Psoas muscle (tissue), 8 donors: ENCODE results near the gene CLASP1. TPM values are rescaled to one million over a fixed set of nuclear protein-coding genes. Genes with fewer than 3 reads are reported as not detected.
"Not testable (repeated sequence)": the region's sequence is repeated elsewhere in the genome, so short reads cannot be mapped to it uniquely, and the experiment has no call there.

ENCODE experiments used
- ATAC-seq, 4 donors: fragments of 200-7000 bp; cut with Tn5 transposase; one replicate each; pipeline ENCODE4 v1.9.1; 2020; ENCODE audit warnings: moderate library complexity in 3 of 4, mild to moderate bottlenecking in 2 of 4
- DNase-seq, 2 donors: peaks; one replicate each; pipeline ENCODE4 v3.0.0-alpha.2; 2020
- H3K27ac ChIP-seq: fragments of 200-600 bp; one replicate; pipeline ENCODE4 v1.8.0; 2022
- H3K27me3 ChIP-seq, 3 donors: fragments of 200-600 bp in 1 of 3; one replicate each; pipeline versions ENCODE4 v1.6.1 to v1.8.0; 2013 to 2022; ENCODE audit warnings: low read length in 2 of 3, mild to moderate bottlenecking in 2 of 3, moderate library complexity in 1 of 3; ENCODE audit not compliant: insufficient read depth in 3 of 3
- H3K36me3 ChIP-seq, 2 donors: fragments of 200-600 bp in 1 of 2; one replicate each; pipeline versions ENCODE4 v1.6.1 to v1.8.0; 2013 to 2022; ENCODE audit warnings: low read depth in 1 of 2, mild to moderate bottlenecking in 1 of 2, moderate library complexity in 1 of 2; ENCODE audit not compliant: insufficient read depth in 1 of 2
- H3K4me1 ChIP-seq: fragments of 200-600 bp; one replicate; pipeline ENCODE4 v1.8.0; 2022
- H3K4me3 ChIP-seq: fragments of 200-600 bp; one replicate; pipeline ENCODE4 v1.8.0; 2022; ENCODE audit warnings: mild to moderate bottlenecking
- H3K9me3 ChIP-seq: fragments of 200-600 bp; one replicate; pipeline ENCODE4 v1.8.0; 2022
- CTCF ChIP-seq: fragments of 200-600 bp; IDR thresholded peaks from one replicate; pipeline ENCODE4 v1.8.0; 2022; ENCODE audit warnings: antibody characterized with exemption
- WGBS, 3 donors: extraction: QIAGEN DNeasy Blood & Tissue Kit; methylation state at CpG; one replicate each; pipeline versions ENCODE4 v1.1.6 to v1.1.7; 2013; 5-methylcytosine and 5-hydroxymethylcytosine counted together
- intact Hi-C, 2 donors: fragments of 100-400 bp; cut with DNase I; formaldehyde crosslinking; loops; one replicate each; pipeline versions ENCODE4 v1.11.0 to v1.14.2; 2022
- polyA plus RNA-seq, 3 donors: library from polyadenylated mRNA; stranded (reverse); fragments of 200-250 nt; gene quantifications; one replicate each; pipeline ENCODE4 v1.2.3, GENCODE V29; 2013
- total RNA-seq, 4 donors: library from RNA; stranded (reverse); fragmentation: NEBNext Ultra II Directional in 2 of 4; extraction: Animal tissue kit (Norgen Biotek cat#: 25700) in 2 of 4; gene quantifications; one replicate each; pipeline versions ENCODE4 v1.2.1 to v1.2.4, GENCODE V29; 2021 to 2023
- donor health status: healthy with polysubstance abuse.
- donor health status: DM: no; HTN: no; CAD: no; lungs with moderate emphysema.
- donor health status: Bipolar disorder and iron deficiency.
- donor health status: healthy.
- donor health status: DM: yes; HTN: yes; CAD: no.
- donor health status: DM: no; HTN: no; CAD: no.
- donor health status: DM: no; HTN: no; CAD: no.
- donor health status: DM: yes; HTN: yes; CAD: no.

Gene CLASP1
- total and polyA plus RNA-seq, 7 donors, result 11.6 to 60.7 (median 38.8) TPM

- Histone ChIP-seq H3K4me1 (no peaks in the 10 kb centered on the region), H3K9me3 (no peaks in the 10 kb centered on the region), H3K27ac (no peak overlapping the region), H3K36me3 (peaks cover 10 to 98% of the 10 kb centered on the region in 2 donors), H3K4me3 (no peak overlapping the region), H3K27me3 (no peaks in the 10 kb centered on the region)
- DNase-seq (no peak), ATAC-seq (no peak)
- WGBS, 3 donors, result 86 to 87% (median 86%) methylated on average over 8 of the region's 8 CpGs
- intact Hi-C loops, result no loop called here
- no peak for TF ChIP-seq CTCF
These were observed 202.5 kb downstream of the CLASP1 start for GRCh38 chr2:121446647-121447241.

- Histone ChIP-seq H3K27me3 (no peaks in the 10 kb centered on the region), H3K9me3 (no peaks in the 10 kb centered on the region), H3K36me3 (peaks cover 6 to 81% of the 10 kb centered on the region in 2 donors), H3K4me3 (no peak overlapping the region), H3K27ac (no peak overlapping the region), H3K4me1 (no peaks in the 10 kb centered on the region)
- intact Hi-C loops, result no loop called here
- 77 to 95% (median 93%) methylated on average over 3 of the region's 3 CpGs for WGBS, 3 donors
- no peak for ATAC-seq
- no peak for DNase-seq
- no peak for TF ChIP-seq CTCF
These were observed 206.4 kb downstream of the CLASP1 start for GRCh38 chr2:121442889-121443288.

GRCh38 chr2:121438290-121438689, 211.0 kb downstream of the CLASP1 start:
- intact Hi-C loops, H3K4me3 ChIP-seq, H3K27me3 ChIP-seq, H3K4me1 ChIP-seq, DNase-seq, H3K27ac ChIP-seq, H3K9me3 ChIP-seq, ATAC-seq: not testable (repeated sequence)
- peaks cover 0 to 49% of the 10 kb centered on the region in 2 donors for H3K36me3 ChIP-seq
- 88 to 100% (median 91%) methylated on average over 1 of the region's 1 CpG for WGBS, 3 donors

GRCh38 chr2:121436918-121437317, 212.3 kb downstream of the CLASP1 start:
- DNase-seq, result no peak
- intact Hi-C loops, result no loop called here
- Histone ChIP-seq H3K27me3 (no peaks in the 10 kb centered on the region), H3K4me1 (no peaks in the 10 kb centered on the region), H3K36me3 (peaks cover 0 to 41% of the 10 kb centered on the region in 2 donors), H3K4me3 (no peak overlapping the region), H3K27ac (no peak overlapping the region), H3K9me3 (no peaks in the 10 kb centered on the region)
- no peak for TF ChIP-seq CTCF
- no peak for ATAC-seq
- WGBS, 3 donors, result 98 to 100% (median 99%) methylated on average over 3 of the region's 3 CpGs

- ATAC-seq (no peak), DNase-seq (no peak)
- H3K4me3 ChIP-seq, result no peak overlapping the region
- WGBS, 3 donors, result 94 to 97% (median 97%) methylated on average over 3 of the region's 3 CpGs
- peaks cover 0 to 34% of the 10 kb centered on the region in 2 donors for H3K36me3 ChIP-seq
- H3K27ac ChIP-seq, result no peak overlapping the region
- no peaks in the 10 kb centered on the region for H3K9me3 ChIP-seq
- no peaks in the 10 kb centered on the region for H3K27me3 ChIP-seq
- intact Hi-C loops, result no loop called here
- H3K4me1 ChIP-seq, result no peaks in the 10 kb centered on the region
- TF ChIP-seq CTCF, result no peak
These were observed 213.5 kb downstream of the CLASP1 start for GRCh38 chr2:121435790-121436189.
